ENCODE data around the gene CLCNKA. TPM values are rescaled to one million over a fixed set of nuclear protein-coding genes. Genes with fewer than 3 reads are reported as not detected.

Gene CLCNKA
- total RNA-seq, 1 experiment from 2014 or later: not detected

DNA sequence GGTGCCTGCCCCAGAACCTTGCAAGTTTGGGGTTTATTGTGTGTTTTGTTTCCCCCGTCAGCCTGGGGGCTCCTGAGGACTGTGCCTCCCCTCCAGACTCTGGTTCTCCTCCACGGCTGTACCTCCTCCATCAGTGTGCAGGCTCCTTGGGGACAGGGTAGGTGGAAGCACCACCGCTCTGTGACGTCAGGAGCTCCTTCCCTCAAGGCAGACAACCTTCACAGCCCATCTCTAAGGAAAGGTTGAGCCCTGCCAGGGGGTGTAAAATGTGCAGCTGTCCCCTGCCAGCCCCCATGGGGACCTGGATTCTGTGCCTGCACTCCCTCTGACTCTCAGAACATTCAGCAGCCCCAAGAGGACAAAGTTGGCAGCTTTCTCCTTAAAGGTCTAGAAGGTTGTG is 3.5 kb upstream of the CLCNKA start:
- Histone ChIP-seq H3K4me3 (ENCODE audit: low read depth, low read length) (no peak overlapping the region), H3K36me3 (ENCODE audit: control insufficient read depth, insufficient read depth, low read length) (no peaks in the 10 kb centered on the region), H3K4me1 (no peaks in the 10 kb centered on the region), H3K27me3 (replicated peaks; ENCODE audit: control insufficient read depth, insufficient read depth, low read length) (no peaks in the 10 kb centered on the region), H3K9me3 (no peaks in the 10 kb centered on the region)
- H3K9me3 Mint-ChIP-seq (ENCODE audit: unreplicated experiment): no peaks in the 10 kb centered on the region
- CTCF ChIA-PET: no interaction called here
- BruUV-seq (replicated peaks): no TSS peak
- TF ChIP-seq, protein P1, sequence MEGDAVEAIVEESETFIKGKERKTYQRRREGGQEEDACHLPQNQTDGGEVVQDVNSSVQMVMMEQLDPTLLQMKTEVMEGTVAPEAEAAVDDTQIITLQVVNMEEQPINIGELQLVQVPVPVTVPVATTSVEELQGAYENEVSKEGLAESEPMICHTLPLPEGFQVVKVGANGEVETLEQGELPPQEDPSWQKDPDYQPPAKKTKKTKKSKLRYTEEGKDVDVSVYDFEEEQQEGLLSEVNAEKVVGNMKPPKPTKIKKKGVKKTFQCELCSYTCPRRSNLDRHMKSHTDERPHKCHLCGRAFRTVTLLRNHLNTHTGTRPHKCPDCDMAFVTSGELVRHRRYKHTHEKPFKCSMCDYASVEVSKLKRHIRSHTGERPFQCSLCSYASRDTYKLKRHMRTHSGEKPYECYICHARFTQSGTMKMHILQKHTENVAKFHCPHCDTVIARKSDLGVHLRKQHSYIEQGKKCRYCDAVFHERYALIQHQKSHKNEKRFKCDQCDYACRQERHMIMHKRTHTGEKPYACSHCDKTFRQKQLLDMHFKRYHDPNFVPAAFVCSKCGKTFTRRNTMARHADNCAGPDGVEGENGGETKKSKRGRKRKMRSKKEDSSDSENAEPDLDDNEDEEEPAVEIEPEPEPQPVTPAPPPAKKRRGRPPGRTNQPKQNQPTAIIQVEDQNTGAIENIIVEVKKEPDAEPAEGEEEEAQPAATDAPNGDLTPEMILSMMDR (IDR thresholded peaks at IDR 0.05; ENCODE audit: insufficient read depth in 1 of 2, low read depth in 1 of 2, low read length in 1 of 2, severe bottlenecking in 1 of 2, unreplicated experiment in 1 of 2): no peak
- POLR2A ChIA-PET: interaction anchor here (0.6 kb wide), 1 partner anchor 284 kb away, joined by 3 read pairs; no protein-coding TSS in a partner anchor
- H3K27me3 Mint-ChIP-seq (ENCODE audit: insufficient read depth, unreplicated experiment): no peaks in the 10 kb centered on the region
- H3K4me1 Mint-ChIP-seq (ENCODE audit: low read depth, unreplicated experiment): no peaks in the 10 kb centered on the region
- intact Hi-C loops (cut with micrococcal nuclease; ENCODE audit: unreplicated experiment): no loop called here
- DNase-seq: no peak
- no peak overlapping the region for H3K27ac Mint-ChIP-seq (ENCODE audit: unreplicated experiment)
- H3K36me3 Mint-ChIP-seq (ENCODE audit: insufficient read depth, unreplicated experiment): no peaks in the 10 kb centered on the region
- H3K4me3 Mint-ChIP-seq (ENCODE audit: unreplicated experiment): no peak overlapping the region

DNA sequence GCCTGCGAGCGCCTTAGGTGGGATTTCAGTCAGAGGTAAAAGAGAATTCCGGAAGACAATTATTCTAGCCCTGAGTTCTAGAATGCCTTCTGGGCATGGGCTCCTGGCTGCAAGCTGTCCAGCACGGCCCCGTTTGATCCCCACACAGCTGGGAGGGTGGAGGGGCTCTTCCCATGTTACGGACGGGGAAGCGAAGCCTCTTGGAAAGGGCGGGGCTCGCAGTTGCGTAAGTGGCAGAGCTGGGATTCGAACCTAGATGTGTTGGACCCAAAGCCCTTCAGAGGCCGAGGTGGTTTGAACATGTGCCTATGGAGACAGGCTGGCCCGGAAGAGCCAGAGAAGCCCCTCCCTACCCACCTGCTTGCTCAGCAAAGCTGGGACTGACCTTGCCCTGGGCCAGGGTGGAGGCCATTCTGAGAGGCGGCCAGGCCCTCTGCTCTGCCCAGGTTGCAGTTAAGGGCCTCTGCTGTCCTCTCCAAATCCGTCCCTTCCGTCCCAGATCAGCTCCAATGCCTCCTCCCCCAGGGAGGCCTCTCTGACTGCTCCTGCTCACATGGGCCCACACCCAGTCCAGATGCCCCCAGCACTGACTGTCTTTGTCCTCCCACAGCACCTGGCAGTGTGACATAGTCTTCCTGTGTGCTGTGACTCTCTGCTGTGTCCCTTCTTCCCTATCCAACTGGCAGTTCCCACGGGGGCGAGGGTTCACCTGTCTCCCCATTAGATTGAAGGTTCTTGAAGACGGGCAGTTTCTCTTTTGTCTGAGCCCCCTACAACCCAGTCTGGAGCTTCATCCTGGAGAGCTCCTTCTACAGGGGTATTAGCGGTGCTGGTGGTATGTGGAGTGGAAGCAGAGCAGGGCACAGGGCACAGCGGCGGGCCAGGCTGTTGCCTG is 2.8 kb upstream of the CLCNKA start:
- ChIA-PET POLR2A (no interaction called here), CTCF (no interaction called here)
- Histone ChIP-seq H3K9me3 (no peaks in the 10 kb centered on the region), H3K27me3 (replicated peaks; ENCODE audit: control insufficient read depth, insufficient read depth, low read length) (no peaks in the 10 kb centered on the region), H3K4me3 (ENCODE audit: low read depth, low read length) (no peak overlapping the region), H3K4me1 (no peaks in the 10 kb centered on the region), H3K36me3 (ENCODE audit: control insufficient read depth, insufficient read depth, low read length) (no peaks in the 10 kb centered on the region)
- Mint-ChIP-seq H3K27ac (ENCODE audit: unreplicated experiment) (peak overlapping the region; percentile 22), H3K9me3 (ENCODE audit: unreplicated experiment) (no peaks in the 10 kb centered on the region), H3K4me3 (ENCODE audit: unreplicated experiment) (no peak overlapping the region), H3K4me1 (ENCODE audit: low read depth, unreplicated experiment) (no peaks in the 10 kb centered on the region), H3K27me3 (ENCODE audit: insufficient read depth, unreplicated experiment) (no peaks in the 10 kb centered on the region), H3K36me3 (ENCODE audit: insufficient read depth, unreplicated experiment) (no peaks in the 10 kb centered on the region)
- no peak for DNase-seq
- intact Hi-C loops (cut with micrococcal nuclease; ENCODE audit: unreplicated experiment): no loop called here
- TF ChIP-seq, protein P1 (IDR thresholded peaks at IDR 0.05; ENCODE audit: insufficient read depth in 1 of 2, low read depth in 1 of 2, low read length in 1 of 2, severe bottlenecking in 1 of 2, unreplicated experiment in 1 of 2): no peak
- no TSS peak for BruUV-seq (replicated peaks)

DNA sequence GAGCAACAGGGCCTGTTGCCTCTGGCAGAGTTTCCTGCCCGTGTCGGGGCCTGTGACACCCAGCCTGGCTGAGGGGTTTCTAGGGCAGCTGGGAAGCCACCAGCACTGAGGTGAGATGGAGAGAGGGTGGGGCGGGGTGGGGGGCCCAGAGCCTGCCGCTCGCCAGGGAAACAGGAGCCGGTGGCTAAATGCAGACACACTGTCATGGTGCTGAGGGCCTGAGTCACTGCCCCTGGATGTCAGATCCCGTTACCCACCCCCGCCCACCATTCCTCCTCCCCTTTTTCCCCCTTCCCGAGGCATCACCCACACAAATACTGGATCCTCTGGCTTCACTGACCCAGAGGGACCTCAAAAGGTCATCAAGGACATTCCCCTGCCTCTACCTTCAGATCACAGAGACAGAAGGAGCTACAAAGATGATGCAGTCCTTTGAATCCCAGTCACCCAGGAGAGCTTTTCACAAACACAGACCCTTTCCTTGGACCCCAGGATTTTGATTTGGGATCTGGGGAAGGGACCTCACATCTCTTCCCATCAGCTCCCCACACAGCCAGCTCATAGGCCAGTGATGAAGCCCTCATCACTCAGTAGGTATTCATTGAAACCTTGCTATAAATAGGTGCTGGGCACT is 2.1 kb upstream of the CLCNKA start:
- Histone ChIP-seq H3K27me3 (replicated peaks; ENCODE audit: control insufficient read depth, insufficient read depth, low read length) (no peaks in the 10 kb centered on the region), H3K36me3 (ENCODE audit: control insufficient read depth, insufficient read depth, low read length) (no peaks in the 10 kb centered on the region), H3K4me1 (no peaks in the 10 kb centered on the region), H3K9me3 (no peaks in the 10 kb centered on the region), H3K4me3 (ENCODE audit: low read depth, low read length) (no peak overlapping the region)
- Mint-ChIP-seq H3K4me1 (ENCODE audit: low read depth, unreplicated experiment) (no peaks in the 10 kb centered on the region), H3K9me3 (ENCODE audit: unreplicated experiment) (no peaks in the 10 kb centered on the region), H3K4me3 (ENCODE audit: unreplicated experiment) (no peak overlapping the region), H3K36me3 (ENCODE audit: insufficient read depth, unreplicated experiment) (no peaks in the 10 kb centered on the region), H3K27me3 (ENCODE audit: insufficient read depth, unreplicated experiment) (no peaks in the 10 kb centered on the region), H3K27ac (ENCODE audit: unreplicated experiment) (peak overlapping the region; percentile 22)
- DNase-seq: no peak
- TF ChIP-seq, protein P1 (IDR thresholded peaks at IDR 0.05; ENCODE audit: insufficient read depth in 1 of 2, low read depth in 1 of 2, low read length in 1 of 2, severe bottlenecking in 1 of 2, unreplicated experiment in 1 of 2): no peak
- intact Hi-C loops (cut with micrococcal nuclease; ENCODE audit: unreplicated experiment): no loop called here
- ChIA-PET CTCF (no interaction called here), POLR2A (no interaction called here)
- BruUV-seq (replicated peaks): no TSS peak

Measured in Caco-2 (cell line).